C4-2B (cell line): ENCODE measurements around the gene SEC22A.

Source experiments
- CTCF ChIP-seq: fragments of 450-650 bp; conservative IDR thresholded peaks from 2 replicates; pipeline ENCODE4 v1.5.1; 2017; ENCODE audit warnings: mild to moderate bottlenecking
- ZFX ChIP-seq: fragments of 450-650 bp; IDR thresholded peaks from 2 replicates; pipeline ENCODE4 v1.6.1; 2017

GRCh38 chr3:123262226-123262625, 60.5 kb downstream of the SEC22A start:
- TF ChIP-seq CTCF (no peak), ZFX (no peak)
